HPDE6-E6E7 (cell line): ENCODE data around the gene NFIA.
A peak's percentile ranks its signal among the peaks of the same experiment; 100 is the strongest.

Experiments used
- DNase-seq: peaks from one replicate; pipeline ENCODE4 v3.0.0; 2011; ENCODE audit warnings: missing footprints; ENCODE audit errors: extremely low spot score

NFIA gene

GRCh38 chr1:61083807-61084440 lies 1.6 kb downstream of the NFIA start:
- DNase-seq = no peak

- DNase-seq = no peak
Observed at GRCh38 chr1:61084491-61085031, 2.2 kb downstream of the NFIA start.

GRCh38 chr1:61085206-61085982 lies 3.0 kb downstream of the NFIA start:
- DNase-seq = no peak

GRCh38 chr1:61085983-61086644 lies 3.8 kb downstream of the NFIA start:
- no peak for DNase-seq

- no peak for DNase-seq
Observed at GRCh38 chr1:61087571-61087970, 5.2 kb downstream of the NFIA start.

GRCh38 chr1:61088163-61088974 lies 6.0 kb downstream of the NFIA start:
- DNase-seq = no peak

- no peak for DNase-seq
Observed at GRCh38 chr1:61089338-61089737, 7.0 kb downstream of the NFIA start.

- no peak for DNase-seq
Observed at GRCh38 chr1:61089741-61090140, 7.4 kb downstream of the NFIA start.

GRCh38 chr1:61090546-61091202 lies 8.3 kb downstream of the NFIA start:
- no peak for DNase-seq

GRCh38 chr1:61091455-61091854 lies 9.1 kb downstream of the NFIA start:
- no peak for DNase-seq

GRCh38 chr1:61092642-61093041 lies 10.3 kb downstream of the NFIA start:
- DNase-seq = no peak

- no peak for DNase-seq
Observed at GRCh38 chr1:61093525-61094137, 11.3 kb downstream of the NFIA start.

- DNase-seq = no peak
Observed at GRCh38 chr1:61094677-61095469, 12.5 kb downstream of the NFIA start.

- DNase-seq = no peak
Observed at GRCh38 chr1:61095470-61095812, 13.1 kb downstream of the NFIA start.

- peak; percentile 29 for DNase-seq
Observed at GRCh38 chr1:61097317-61097716, 15.0 kb downstream of the NFIA start.

GRCh38 chr1:61097722-61098121 lies 15.4 kb downstream of the NFIA start:
- no peak for DNase-seq

GRCh38 chr1:61098333-61098732 lies 16.0 kb downstream of the NFIA start:
- no peak for DNase-seq

- no peak for DNase-seq
Observed at GRCh38 chr1:61098906-61099437, 16.6 kb downstream of the NFIA start.

- DNase-seq = no peak
Observed at GRCh38 chr1:61100578-61100977, 18.2 kb downstream of the NFIA start.

- no peak for DNase-seq
Observed at GRCh38 chr1:61101536-61101935, 19.2 kb downstream of the NFIA start.
